Loucy (cell line): ENCODE measurements around the gene ALK.

Source experiments
- H2AFZ ChIP-seq: fragments of 200-600 bp; sonication (generic); 2 replicates; pipeline ENCODE4 v1.6.0; 2016; ENCODE audit warnings: antibody characterized with exemption, mild to moderate bottlenecking, low read length, moderate library complexity
- H3F3A ChIP-seq: fragments of 200-600 bp; 2 replicates; pipeline ENCODE4 v1.6.0; 2016; ENCODE audit warnings: antibody characterized with exemption, low read depth, mild to moderate bottlenecking
- H3K27me3 ChIP-seq: fragments of 200-600 bp; sonication (generic); 2 replicates; pipeline ENCODE4 v1.6.1; 2014; ENCODE audit warnings: low read length, mild to moderate bottlenecking; ENCODE audit not compliant: insufficient read depth, poor library complexity, severe bottlenecking
- H3K36me3 ChIP-seq: fragments of 200-600 bp; sonication (generic); 2 replicates; pipeline ENCODE4 v1.6.1; 2016; ENCODE audit warnings: low read length; ENCODE audit not compliant: insufficient read depth
- H3K4me1 ChIP-seq: fragments of 200-600 bp; sonication (generic); 2 replicates; pipeline ENCODE4 v1.5.1; 2014; ENCODE audit warnings: low read length, mild to moderate bottlenecking; ENCODE audit not compliant: insufficient read depth, poor library complexity, severe bottlenecking
- H3K4me2 ChIP-seq: fragments of 200-600 bp; sonication (generic); 2 replicates; pipeline ENCODE4 v1.6.0; 2014; ENCODE audit warnings: antibody characterized with exemption, low read length, low read depth, mild to moderate bottlenecking; ENCODE audit not compliant: poor library complexity, severe bottlenecking
- H3K4me3 ChIP-seq: fragments of 200-600 bp; sonication (generic); 2 replicates; pipeline ENCODE4 v1.5.1; 2014; ENCODE audit warnings: low read length, mild to moderate bottlenecking, mixed read lengths; ENCODE audit not compliant: poor library complexity, severe bottlenecking
- H3K79me2 ChIP-seq: fragments of 200-600 bp; sonication (generic); 2 replicates; pipeline ENCODE4 v1.6.1; 2014; ENCODE audit warnings: low read length; ENCODE audit not compliant: insufficient read depth
- H3K9ac ChIP-seq: fragments of 200-600 bp; sonication (generic); 2 replicates; pipeline ENCODE4 v1.6.0; 2014; ENCODE audit warnings: mild to moderate bottlenecking, low read depth, low read length, moderate library complexity; ENCODE audit not compliant: poor library complexity, severe bottlenecking
- H3K9me2 ChIP-seq: fragments of 200-600 bp; sonication (generic); replicated peaks from 2 replicates; pipeline ENCODE4 v1.6.1; 2016; ENCODE audit warnings: low read depth, low read length, mixed read lengths
- H3K9me3 ChIP-seq: fragments of 200-600 bp; sonication (generic); 2 replicates; pipeline ENCODE4 v1.6.1; 2014; ENCODE audit warnings: mild to moderate bottlenecking, antibody characterized with exemption, low read length, low read depth; ENCODE audit not compliant: insufficient read depth
- H4K20me1 ChIP-seq: fragments of 200-600 bp; sonication (generic); 2 replicates; pipeline ENCODE4 v1.6.0; 2014; ENCODE audit warnings: antibody characterized with exemption, low read length, mild to moderate bottlenecking; ENCODE audit not compliant: insufficient read depth, poor library complexity, severe bottlenecking
- EZH2phosphoT487 ChIP-seq: fragments of 200-600 bp; IDR thresholded peaks from 2 replicates; pipeline ENCODE4 v1.6.1; 2018; ENCODE audit warnings: antibody characterized with exemption, mild to moderate bottlenecking, moderate library complexity, borderline replicate concordance
- TF ChIP-seq, protein P1 (sequence below): fragments of 200-600 bp; sonication (generic); conservative IDR thresholded peaks from 2 replicates; pipeline ENCODE4 v1.5.1; 2014; ENCODE audit warnings: mild to moderate bottlenecking, antibody characterized with exemption, low read length

The ALK gene

GRCh38 chr2:29557268-29557667, 364.1 kb downstream of the ALK start:
- no peaks in the 10 kb centered on the region for H3K9me3 ChIP-seq
- H3K27me3 ChIP-seq: no peaks in the 10 kb centered on the region
- no peak overlapping the region for H3K9ac ChIP-seq
- no peaks in the 10 kb centered on the region for H3K79me2 ChIP-seq
- H3K9me2 ChIP-seq: no peaks in the 10 kb centered on the region
- no peak for TF ChIP-seq EZH2phosphoT487
- TF ChIP-seq, protein P1, sequence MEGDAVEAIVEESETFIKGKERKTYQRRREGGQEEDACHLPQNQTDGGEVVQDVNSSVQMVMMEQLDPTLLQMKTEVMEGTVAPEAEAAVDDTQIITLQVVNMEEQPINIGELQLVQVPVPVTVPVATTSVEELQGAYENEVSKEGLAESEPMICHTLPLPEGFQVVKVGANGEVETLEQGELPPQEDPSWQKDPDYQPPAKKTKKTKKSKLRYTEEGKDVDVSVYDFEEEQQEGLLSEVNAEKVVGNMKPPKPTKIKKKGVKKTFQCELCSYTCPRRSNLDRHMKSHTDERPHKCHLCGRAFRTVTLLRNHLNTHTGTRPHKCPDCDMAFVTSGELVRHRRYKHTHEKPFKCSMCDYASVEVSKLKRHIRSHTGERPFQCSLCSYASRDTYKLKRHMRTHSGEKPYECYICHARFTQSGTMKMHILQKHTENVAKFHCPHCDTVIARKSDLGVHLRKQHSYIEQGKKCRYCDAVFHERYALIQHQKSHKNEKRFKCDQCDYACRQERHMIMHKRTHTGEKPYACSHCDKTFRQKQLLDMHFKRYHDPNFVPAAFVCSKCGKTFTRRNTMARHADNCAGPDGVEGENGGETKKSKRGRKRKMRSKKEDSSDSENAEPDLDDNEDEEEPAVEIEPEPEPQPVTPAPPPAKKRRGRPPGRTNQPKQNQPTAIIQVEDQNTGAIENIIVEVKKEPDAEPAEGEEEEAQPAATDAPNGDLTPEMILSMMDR: no peak
- no peak overlapping the region for H3K4me3 ChIP-seq
- no peak overlapping the region for H2AFZ ChIP-seq
- H3K4me1 ChIP-seq: no peaks in the 10 kb centered on the region
- H3K36me3 ChIP-seq: no peaks in the 10 kb centered on the region
- H4K20me1 ChIP-seq: no peaks in the 10 kb centered on the region
- H3F3A ChIP-seq: no peaks in the 10 kb centered on the region
- no peak overlapping the region for H3K4me2 ChIP-seq

DNA sequence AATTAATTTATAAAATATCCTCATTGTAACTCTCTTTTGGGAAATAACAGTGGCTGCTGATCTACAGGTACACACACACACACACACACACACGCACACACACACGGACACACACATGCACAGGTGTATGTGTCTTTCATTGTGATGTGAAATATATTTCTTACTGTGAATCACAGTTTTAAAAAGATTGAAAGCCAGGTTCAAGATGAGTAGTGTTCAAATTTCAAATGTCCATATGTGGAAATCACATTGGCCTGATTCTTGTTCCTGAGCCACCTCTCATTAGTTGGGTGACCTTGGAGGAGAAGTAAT, 372.4 kb downstream of the ALK start:
- no peaks in the 10 kb centered on the region for H3K79me2 ChIP-seq
- no peak overlapping the region for H3K9ac ChIP-seq
- H3K4me3 ChIP-seq: no peak overlapping the region
- H2AFZ ChIP-seq: no peak overlapping the region
- no peaks in the 10 kb centered on the region for H3K36me3 ChIP-seq
- no peaks in the 10 kb centered on the region for H3K4me1 ChIP-seq
- H4K20me1 ChIP-seq: no peaks in the 10 kb centered on the region
- TF ChIP-seq, protein P1: no peak
- TF ChIP-seq EZH2phosphoT487: no peak
- H3K27me3 ChIP-seq: no peaks in the 10 kb centered on the region
- H3K9me2 ChIP-seq: no peaks in the 10 kb centered on the region
- H3F3A ChIP-seq: no peaks in the 10 kb centered on the region
- H3K4me2 ChIP-seq: no peak overlapping the region
- H3K9me3 ChIP-seq: no peaks in the 10 kb centered on the region

DNA sequence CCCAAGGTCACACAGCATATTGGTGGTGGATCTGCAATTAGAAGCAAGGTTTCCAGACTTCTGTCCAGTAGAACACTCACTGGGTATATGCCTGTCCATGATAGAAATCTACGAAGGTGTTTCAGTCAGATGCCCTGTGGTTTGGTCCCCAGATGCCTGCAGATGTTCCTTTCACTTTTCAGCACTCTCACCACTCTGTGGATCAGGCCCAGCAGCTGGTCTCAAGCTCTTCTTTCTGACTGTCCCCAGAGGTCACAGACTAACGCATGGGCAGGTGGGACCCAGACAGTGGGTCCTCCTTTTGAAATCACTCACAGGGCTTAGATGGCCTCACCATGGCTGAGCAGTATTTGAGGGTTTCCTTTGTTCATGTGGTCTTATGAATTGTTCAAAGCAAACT, 376.5 kb downstream of the ALK start:
- TF ChIP-seq, protein P1: no peak
- no peak for TF ChIP-seq EZH2phosphoT487
- Histone ChIP-seq H4K20me1 (no peaks in the 10 kb centered on the region), H3K4me3 (no peak overlapping the region), H3K9me3 (no peaks in the 10 kb centered on the region), H3K9me2 (no peaks in the 10 kb centered on the region), H3K9ac (no peak overlapping the region), H2AFZ (no peak overlapping the region), H3K36me3 (no peaks in the 10 kb centered on the region), H3K27me3 (no peaks in the 10 kb centered on the region), H3F3A (no peaks in the 10 kb centered on the region), H3K4me2 (no peak overlapping the region), H3K79me2 (no peaks in the 10 kb centered on the region), H3K4me1 (no peaks in the 10 kb centered on the region)
